HG03175 (cell line): ENCODE data around the gene OGT.
"Not testable (repeated sequence)": the region's sequence is repeated elsewhere in the genome, so short reads cannot be mapped to it uniquely, and the experiment has no call there.

ENCODE experiments used
- ATAC-seq: cut with Tn5 transposase; IDR thresholded peaks from one replicate; pipeline ENCODE4 v1.9.1; 2021; ENCODE audit warnings: mild to moderate bottlenecking, moderate library complexity; ENCODE audit not compliant: unreplicated experiment

The OGT gene

DNA sequence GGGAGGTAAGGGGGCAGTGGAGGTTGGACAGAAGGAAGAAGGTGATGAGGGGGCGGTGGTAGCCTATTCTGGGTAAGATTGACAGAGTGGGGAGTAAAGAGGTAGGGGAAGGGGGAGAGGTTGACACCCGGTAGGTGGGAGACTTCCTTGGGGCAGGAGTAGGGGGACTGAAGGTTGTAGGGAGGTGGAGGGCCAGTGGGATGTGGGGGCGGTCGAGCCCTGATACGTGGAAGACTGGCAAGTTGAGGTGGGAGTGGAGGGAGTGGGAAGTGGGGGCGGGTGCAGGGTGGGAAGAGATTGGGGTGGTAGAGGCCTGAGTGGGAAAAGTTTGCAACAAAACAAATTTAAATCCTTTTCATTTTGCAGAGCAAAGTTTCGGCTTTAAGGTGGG, 47.1 kb downstream of the OGT start:
- no peak for ATAC-seq

DNA sequence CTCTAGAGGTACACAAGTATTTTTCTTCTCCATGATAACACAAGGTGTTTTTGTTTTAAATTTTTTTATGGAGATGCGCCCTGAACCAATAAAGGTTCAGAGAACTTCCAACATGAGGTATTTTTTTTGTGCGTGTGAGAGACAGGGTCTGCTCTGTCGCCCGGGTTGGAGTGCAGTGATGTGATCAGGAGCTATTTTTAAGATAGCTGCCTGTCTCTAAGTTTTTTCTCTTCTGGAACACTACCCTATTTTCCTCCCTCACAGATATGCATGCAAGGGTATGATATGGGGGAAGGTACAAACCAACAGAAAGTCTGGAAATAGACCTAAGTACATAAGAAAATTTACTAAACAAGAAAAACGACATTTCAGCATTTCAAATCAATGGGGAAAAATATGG, 48.3 kb downstream of the OGT start:
- no peak for ATAC-seq

GRCh38 chrX:71586929-71587328, 54.0 kb downstream of the OGT start:
- no peak for ATAC-seq

DNA sequence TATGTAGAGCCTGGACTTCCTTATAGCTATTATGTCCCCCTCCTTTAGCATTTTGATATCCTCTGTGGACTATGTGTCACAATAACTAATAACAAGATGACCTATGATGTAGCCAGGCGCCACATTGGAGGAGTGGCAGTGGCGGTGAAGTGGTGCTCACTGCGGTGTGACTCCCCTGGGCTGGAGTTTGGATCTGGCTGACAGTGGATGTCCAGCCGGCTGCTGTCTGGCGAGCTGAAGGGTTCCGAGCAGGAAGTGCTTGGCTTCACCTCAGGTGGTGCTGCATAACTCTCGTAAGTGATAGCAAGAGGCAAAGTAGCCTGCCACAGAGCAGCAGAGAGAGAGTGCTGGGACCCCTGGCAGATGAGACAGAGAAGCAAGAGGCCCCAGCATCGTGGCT, 60.3 kb downstream of the OGT start:
- ATAC-seq, result not testable (repeated sequence)

GRCh38 chrX:71599965-71600364, 67.1 kb downstream of the OGT start:
- no peak for ATAC-seq

DNA sequence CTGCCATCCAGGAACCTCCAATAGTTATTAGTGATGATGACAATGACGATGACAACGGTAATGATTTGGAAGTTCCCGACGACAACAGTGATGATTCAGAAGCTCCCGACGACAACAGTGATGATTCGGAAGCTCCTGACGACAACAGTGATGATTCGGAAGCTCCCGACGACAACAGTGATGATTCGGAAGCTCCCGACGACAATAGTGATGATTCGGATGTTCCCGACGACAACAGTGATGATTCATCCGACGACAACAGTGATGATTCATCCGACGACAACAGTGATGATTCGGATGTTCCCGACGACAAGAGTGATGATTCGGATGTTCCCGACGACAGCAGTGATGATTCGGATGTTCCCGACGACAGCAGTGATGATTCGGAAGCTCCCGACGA, 70.7 kb downstream of the OGT start:
- no peak for ATAC-seq

DNA sequence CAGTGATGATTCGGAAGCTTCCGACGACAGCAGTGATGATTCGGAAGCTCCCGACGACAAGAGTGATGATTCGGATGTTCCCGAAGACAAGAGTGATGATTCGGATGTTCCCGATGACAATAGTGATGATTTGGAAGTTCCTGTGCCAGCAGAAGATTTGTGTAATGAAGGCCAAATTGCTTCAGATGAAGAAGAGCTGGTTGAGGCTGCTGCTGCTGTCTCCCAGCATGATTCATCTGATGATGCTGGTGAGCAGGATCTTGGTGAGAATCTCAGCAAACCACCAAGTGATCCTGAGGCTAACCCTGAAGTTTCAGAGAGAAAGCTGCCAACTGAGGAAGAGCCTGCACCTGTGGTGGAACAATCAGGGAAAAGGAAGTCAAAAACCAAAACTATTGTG, 71.2 kb downstream of the OGT start:
- no peak for ATAC-seq

- no peak for ATAC-seq
Measured at GRCh38 chrX:71604796-71605568, 72.1 kb downstream of the OGT start.

DNA sequence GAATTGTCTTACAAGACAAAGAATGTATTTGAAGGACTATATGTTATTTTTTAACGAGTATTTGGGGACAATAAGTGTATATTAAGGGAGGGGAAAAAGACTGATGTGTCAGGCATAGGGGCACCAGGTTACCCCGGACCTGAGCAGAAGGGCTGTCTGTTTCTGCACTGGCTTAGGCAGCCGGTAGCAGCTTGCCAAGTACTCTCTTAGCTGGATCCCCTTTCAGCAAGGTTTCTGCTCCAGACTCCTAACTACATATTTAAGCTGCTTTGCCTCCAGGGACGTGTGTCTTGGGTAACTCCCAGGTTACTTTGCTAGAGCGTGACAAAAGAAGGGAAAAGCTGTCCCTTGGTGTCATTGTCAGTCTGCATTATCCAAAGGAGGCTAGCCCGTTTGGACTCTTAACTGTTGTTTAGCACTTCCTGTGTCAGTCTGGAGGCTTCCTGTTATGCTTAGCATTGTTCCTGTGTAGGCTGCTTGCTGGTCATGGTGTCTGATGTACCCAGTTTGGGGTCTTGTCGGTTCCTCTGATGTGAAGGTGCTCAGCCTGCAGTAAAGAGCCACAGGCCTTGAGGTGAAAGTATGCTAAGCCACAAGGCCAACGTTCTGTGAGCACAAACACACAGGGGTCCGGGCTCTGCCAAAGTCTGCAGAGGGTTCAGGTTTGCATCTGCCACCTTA, 73.8 kb downstream of the OGT start:
- ATAC-seq, result no peak

DNA sequence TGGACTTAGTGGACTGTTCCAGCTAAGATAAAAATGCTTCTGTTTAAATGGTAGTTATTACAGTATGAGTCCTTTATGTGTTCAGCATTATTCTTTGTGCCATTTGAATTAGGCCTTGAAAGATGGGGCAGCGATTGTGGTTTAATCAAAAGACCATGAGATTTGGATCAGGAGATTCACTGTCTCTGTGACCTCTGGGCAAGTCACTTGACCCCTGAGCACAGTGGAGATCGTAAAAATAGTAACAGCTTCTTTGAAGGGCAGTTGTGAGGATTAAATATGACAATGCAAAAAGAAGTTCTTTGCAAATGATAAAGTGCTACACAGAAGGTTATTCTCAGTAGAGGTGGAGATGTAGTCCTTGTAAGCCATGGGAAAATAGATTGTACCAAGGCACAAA, 74.6 kb downstream of the OGT start:
- ATAC-seq, result no peak

DNA sequence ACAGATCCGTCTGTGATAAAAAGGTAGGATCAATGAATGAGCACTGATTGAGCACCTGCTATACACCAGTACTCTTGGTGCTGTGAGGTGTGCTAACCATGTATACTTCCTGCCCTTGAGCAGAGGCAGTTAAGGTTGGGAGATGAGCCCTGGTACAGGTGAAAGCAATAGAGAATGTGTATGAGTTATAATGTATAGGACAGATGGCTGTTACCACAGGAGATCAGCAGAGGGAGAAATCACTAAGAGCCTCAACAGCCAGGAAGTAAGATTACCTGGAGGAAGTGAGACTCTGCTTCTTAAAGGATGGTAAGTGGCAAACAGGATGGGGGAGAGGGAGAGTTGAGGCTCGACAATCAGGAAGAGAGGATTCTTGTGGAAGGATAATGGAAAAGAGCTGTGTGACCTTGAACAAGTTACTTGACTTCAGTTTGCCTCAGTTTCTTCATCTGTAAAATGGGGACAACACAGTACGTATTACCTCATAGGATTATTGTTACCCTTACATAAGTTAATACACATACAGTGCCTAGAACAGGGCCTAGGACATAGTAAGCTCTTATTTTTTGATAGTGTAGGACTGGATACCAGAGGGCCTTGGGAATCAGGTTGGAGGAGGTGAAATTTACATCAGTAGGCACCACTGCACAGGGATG, 76.3 kb downstream of the OGT start:
- ATAC-seq, result peak; percentile 61

GRCh38 chrX:71611736-71612135, 78.8 kb downstream of the OGT start:
- ATAC-seq, result not testable (repeated sequence)

DNA sequence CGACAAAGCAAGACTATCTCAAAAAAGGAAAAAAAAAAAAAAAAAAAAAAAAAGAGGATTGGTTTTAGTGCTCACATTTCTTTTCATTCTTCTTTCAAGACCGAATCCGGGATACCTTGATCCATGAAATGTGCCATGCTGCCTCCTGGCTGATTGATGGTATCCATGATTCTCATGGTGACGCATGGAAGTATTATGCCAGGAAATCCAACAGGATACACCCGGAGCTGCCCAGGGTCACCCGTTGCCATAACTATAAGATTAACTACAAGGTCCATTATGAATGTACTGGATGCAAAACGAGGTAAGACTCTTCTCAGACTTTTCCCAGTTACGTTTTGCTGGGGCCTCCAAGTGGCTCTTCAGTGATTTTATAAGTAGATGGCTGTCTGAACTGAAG, 79.4 kb downstream of the OGT start:
- ATAC-seq, result no peak

- no peak for ATAC-seq
Measured at GRCh38 chrX:71615056-71615455, 82.2 kb downstream of the OGT start.

DNA sequence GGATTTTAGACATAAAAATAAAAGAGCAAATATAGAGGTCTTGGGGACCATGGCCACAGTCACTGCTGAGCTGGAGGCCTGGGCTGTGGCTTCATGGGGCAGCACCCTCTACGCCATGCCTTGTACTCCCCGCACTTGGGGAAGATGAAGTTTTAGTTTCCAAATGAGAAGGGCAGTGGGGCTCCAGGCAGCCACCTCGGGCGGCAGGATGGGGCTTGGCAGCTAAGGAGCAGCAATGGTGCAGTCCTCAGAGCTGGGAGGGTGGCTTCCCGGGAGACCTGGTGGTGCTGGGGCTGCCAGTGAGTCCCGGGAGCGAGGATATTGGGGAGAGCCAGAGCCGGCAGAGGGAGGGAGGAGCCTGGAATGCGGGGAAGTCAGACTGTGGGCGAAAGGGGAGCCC, 83.0 kb downstream of the OGT start:
- ATAC-seq, result no peak

DNA sequence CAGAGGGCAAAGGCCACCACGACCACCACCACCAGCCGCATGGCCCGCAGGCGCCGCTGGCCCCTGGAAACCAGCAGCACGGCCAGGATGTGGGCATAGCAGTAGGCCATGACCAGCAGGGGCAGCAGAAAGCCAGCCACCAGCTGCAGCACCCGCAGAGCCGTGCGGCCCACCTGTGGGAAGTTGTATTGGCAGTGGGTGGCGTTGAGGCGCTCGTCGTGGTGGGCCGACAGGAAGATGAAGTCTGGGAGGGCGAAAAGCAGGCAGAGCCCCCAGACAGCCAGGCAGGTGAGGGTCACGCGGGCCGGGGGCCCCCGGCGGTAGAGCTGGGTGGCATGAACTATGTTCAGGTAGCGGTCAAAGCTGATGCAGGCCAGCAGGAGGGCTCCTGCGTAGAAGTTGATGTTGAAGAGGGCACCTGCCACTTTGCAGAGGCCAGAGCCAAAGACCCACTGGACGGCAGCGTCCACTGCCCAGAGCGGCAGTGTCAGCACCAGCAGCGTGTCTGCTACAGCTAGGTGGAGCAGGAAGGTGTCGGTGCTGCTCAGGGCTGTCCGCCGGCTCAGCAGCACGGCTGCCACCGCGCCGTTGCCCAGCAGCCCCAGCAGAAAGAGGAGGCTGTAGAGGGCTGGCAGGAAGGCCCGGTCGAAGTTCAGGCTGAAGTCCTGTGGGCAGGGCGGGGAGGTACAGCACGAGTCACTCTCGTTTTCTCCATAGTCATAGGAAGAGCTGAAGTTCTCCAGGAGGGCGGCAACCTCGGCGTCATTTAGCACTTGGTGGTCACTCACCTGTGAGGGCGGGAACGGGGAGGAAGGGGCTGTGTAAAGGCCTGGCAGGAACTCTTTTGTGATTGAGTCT, 84.0 kb downstream of the OGT start:
- ATAC-seq, result no peak

DNA sequence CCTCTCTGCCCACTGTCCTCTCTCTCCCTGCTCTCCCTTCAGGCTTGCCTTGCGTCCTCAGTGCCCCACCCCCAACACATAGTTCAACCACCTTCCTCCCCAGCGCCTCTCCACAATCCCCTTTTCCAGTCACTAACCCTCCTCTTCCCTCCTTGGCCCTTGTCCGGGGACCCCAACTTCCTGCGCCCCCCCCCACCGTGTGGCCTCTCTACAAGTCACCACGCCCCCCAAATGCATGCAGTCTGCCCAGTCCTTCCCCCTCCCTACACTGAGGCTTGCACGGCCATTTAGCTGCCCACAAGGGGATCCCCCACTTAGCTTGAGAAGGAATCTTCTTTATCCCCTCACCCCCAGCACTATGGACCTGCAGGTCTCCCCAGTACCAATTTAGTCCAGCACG, 84.8 kb downstream of the OGT start:
- ATAC-seq, result no peak

GRCh38 chrX:71618303-71618721, 85.4 kb downstream of the OGT start, which contains the start of gene CXCR3:
TSS of gene CXCR3 (minus strand) at chrX:71618511. CDS start at chrX:71618449, 62 bp downstream.
- ATAC-seq, result peak; percentile 48

DNA sequence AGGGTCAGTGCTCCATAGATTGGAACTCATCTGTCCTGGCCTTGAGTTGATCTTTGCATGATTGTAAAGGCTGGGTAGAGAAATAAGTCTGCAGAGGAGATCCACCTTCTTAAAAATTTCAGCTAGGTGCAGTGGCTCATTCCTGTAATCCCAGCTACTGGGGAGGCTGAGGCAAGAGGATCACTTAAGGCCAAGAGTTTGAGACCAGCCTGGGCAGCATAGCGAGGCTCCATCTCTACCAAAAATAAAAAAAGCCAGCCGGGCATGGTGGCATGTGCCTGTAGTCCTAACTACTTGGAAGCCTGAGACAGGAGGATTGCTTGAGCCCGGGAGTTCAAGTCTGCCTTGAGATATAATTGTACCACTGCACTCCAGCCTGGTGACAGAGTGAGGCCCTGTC, 85.9 kb downstream of the OGT start:
- ATAC-seq, result no peak

GRCh38 chrX:71619193-71619592, 86.3 kb downstream of the OGT start:
- no peak for ATAC-seq

DNA sequence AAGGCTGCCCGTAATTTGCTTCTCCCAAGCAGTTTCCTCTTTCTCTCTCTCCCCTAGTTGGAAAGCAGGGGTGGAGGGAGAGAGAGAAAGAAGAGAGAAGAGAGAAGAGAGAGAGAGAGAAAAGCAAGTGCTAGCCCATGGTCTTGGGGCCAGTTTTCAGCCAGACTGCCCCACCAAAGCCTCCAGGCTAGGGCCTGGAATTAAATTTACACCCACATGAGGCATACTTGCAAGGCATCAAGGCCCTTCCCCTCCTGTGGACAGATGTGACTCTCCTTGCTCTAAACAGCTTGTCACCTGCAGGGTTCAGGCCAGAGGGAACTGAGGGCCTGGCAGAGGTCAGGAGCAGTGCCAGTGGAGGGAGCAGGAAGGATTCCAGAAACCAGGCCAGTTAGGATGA, 87.1 kb downstream of the OGT start:
- no peak for ATAC-seq
